ENCODE results near the gene PHF21B. TPM values are rescaled to one million over a fixed set of nuclear protein-coding genes. Genes with fewer than 3 reads are reported as not detected.
"Not testable (repeated sequence)": the region's sequence is repeated elsewhere in the genome, so short reads cannot be mapped to it uniquely, and the experiment has no call there.

PHF21B gene
- total RNA-seq, 1 donor from 2014 or later: 37.4 TPM

DNA sequence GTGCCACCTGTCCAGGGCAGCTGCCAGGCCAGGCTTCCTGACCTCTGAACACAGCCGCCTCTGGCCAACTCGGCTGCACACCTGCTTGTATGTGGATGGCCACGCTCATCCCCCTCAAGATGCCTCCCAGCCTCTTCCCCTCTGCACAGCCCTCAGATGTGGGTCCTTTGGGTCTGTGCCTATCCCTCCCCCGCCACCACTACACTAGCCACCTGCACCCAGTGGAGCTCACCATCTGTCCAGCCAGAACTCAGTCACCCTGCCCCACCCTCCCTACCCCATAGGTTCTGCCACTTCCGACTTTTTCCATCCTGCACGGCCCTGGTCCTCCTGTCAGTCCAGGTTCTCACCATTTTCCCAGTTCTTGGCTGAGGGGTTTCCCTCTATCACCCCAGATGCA, 44.6 kb downstream of the PHF21B start:
- DNase-seq (ENCODE audit: low spot score, unreplicated experiment): no peak
- no peaks in the 10 kb centered on the region for H3K9me3 Mint-ChIP-seq (ENCODE audit: low read depth)
- no peaks in the 10 kb centered on the region for H3K36me3 Mint-ChIP-seq (ENCODE audit: insufficient read depth)
- no peaks in the 10 kb centered on the region for H3K27me3 Mint-ChIP-seq
- H3K27ac Mint-ChIP-seq: no peak overlapping the region
- no peak overlapping the region for H3K4me3 Mint-ChIP-seq (ENCODE audit: low read depth)
- H3K4me1 Mint-ChIP-seq (ENCODE audit: low read depth): peaks cover 4% of the 10 kb centered on the region
- TF ChIP-seq, protein P1, sequence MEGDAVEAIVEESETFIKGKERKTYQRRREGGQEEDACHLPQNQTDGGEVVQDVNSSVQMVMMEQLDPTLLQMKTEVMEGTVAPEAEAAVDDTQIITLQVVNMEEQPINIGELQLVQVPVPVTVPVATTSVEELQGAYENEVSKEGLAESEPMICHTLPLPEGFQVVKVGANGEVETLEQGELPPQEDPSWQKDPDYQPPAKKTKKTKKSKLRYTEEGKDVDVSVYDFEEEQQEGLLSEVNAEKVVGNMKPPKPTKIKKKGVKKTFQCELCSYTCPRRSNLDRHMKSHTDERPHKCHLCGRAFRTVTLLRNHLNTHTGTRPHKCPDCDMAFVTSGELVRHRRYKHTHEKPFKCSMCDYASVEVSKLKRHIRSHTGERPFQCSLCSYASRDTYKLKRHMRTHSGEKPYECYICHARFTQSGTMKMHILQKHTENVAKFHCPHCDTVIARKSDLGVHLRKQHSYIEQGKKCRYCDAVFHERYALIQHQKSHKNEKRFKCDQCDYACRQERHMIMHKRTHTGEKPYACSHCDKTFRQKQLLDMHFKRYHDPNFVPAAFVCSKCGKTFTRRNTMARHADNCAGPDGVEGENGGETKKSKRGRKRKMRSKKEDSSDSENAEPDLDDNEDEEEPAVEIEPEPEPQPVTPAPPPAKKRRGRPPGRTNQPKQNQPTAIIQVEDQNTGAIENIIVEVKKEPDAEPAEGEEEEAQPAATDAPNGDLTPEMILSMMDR (IDR thresholded peaks at IDR 0.05; ENCODE audit: unreplicated experiment): no peak

- H3K4me1 Mint-ChIP-seq (ENCODE audit: low read depth): peaks cover 4% of the 10 kb centered on the region
- H3K9me3 Mint-ChIP-seq (ENCODE audit: low read depth): no peaks in the 10 kb centered on the region
- H3K4me3 Mint-ChIP-seq (ENCODE audit: low read depth): no peak overlapping the region
- H3K27me3 Mint-ChIP-seq: no peaks in the 10 kb centered on the region
- no peak overlapping the region for H3K27ac Mint-ChIP-seq
- no peaks in the 10 kb centered on the region for H3K36me3 Mint-ChIP-seq (ENCODE audit: insufficient read depth)
- TF ChIP-seq, protein P1 (IDR thresholded peaks at IDR 0.05; ENCODE audit: unreplicated experiment): no peak
- no peak for DNase-seq (ENCODE audit: low spot score, unreplicated experiment)
Observed at GRCh38 chr22:44964722-44965078, 45.1 kb downstream of the PHF21B start.

DNA sequence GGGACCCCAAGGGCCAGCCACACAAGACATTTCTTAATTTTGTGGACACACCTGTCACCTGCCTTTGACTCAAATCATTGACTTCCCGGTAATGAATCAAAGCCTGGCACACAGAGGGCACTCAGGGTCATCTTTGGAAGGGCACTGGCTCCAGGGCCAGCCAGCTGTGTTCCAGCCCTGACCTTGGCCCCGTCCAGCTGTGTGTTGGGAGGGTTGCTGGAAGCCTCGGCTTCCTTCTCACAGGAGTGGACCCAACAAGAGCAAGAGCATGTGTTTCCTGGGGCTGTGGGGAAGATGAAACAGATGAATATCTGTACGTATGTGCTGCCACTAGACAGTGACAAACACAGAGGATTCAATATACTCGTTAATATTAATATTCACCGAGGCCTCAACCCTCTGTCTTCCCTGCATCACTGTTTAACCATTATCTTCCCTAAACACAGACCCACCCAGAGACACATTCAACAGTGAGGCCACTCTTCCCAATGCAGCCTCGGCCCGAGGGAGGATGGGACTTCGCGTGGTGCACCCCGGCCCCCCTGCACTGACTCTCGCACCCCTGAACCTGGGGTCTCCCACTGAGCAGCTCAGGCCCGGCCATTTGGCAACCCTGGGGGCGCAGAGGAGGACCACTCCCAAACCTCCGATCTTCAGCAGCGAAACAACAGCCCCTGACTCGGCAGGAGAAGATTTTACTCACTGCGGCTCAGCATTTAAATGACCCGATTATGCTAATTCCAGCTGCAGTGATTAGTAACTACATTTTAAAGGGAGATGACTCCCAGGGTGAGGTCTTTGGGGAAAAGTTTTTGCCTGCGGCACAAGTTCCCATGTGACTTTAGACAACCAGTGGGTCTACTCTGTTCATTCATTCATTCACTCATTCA, 45.7 kb downstream of the PHF21B start:
- no peak for DNase-seq (ENCODE audit: low spot score, unreplicated experiment)
- Mint-ChIP-seq H3K4me3 (ENCODE audit: low read depth) (no peak overlapping the region), H3K27me3 (no peaks in the 10 kb centered on the region), H3K36me3 (ENCODE audit: insufficient read depth) (peaks cover 2% of the 10 kb centered on the region), H3K9me3 (ENCODE audit: low read depth) (no peaks in the 10 kb centered on the region), H3K4me1 (ENCODE audit: low read depth) (peaks cover 4% of the 10 kb centered on the region), H3K27ac (no peak overlapping the region)
- TF ChIP-seq, protein P1 (IDR thresholded peaks at IDR 0.05; ENCODE audit: unreplicated experiment): no peak

DNA sequence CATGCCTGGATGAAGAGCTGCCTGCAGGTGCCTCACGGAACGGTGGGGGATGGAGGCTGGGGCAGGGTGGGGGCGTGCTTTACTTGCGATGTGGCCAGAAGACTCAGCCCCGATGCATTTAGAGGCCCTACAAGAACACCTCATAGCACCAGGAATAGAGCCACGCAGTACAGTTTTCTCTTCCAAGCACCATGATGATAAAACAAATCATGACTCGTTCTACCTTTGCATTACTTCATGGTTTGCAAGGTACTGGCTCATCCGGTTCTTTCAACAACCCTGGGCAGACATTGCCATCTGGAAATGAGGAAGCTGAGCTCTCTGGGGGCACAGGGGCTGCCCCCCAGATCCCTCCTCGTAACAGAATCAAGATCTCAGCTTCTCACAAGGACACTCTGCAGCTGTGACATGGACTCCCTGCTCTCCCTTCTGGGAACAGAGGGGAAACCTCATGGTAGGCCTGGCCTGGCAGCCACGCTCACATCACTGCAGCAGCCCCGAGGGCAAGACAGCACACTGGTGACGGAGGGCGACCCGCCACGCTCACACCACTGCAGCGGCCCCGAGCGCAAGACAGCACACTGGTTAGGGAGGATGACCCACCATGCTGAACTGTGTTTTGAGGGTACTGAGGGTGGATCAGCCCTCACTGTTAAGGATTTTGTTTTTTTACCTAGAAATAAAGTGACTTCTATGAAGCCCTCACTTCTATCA, 46.9 kb downstream of the PHF21B start:
- no peaks in the 10 kb centered on the region for H3K9me3 Mint-ChIP-seq (ENCODE audit: low read depth)
- peaks cover 7% of the 10 kb centered on the region for H3K4me1 Mint-ChIP-seq (ENCODE audit: low read depth)

GRCh38 chr22:44961682-44962081, 48.1 kb downstream of the PHF21B start:
- H3K9me3 Mint-ChIP-seq (ENCODE audit: low read depth); DNase-seq (ENCODE audit: low spot score, unreplicated experiment); H3K27ac Mint-ChIP-seq; H3K4me3 Mint-ChIP-seq (ENCODE audit: low read depth); H3K36me3 Mint-ChIP-seq (ENCODE audit: insufficient read depth); H3K27me3 Mint-ChIP-seq: not testable (repeated sequence)
- H3K4me1 Mint-ChIP-seq (ENCODE audit: low read depth): peaks cover 18% of the 10 kb centered on the region

More for the DNA sequence above, 46.9 kb downstream of the PHF21B start:
- Mint-ChIP-seq H3K36me3 (ENCODE audit: insufficient read depth) (peaks cover 5% of the 10 kb centered on the region), H3K4me3 (ENCODE audit: low read depth) (no peak overlapping the region), H3K27ac (no peak overlapping the region), H3K27me3 (no peaks in the 10 kb centered on the region)
- DNase-seq (ENCODE audit: low spot score, unreplicated experiment): no peak
- TF ChIP-seq, protein P1 (IDR thresholded peaks at IDR 0.05; ENCODE audit: unreplicated experiment): no peak
